Stimulated activated CD8-positive, alpha-beta memory T cell treated with anti-CD3 and anti-CD28 coated beads, Interleukin-4, amount 100 ng/mL, for 1 hour (primary cell): ENCODE results near the gene RNF144B.
"Not testable (repeated sequence)": the region's sequence is repeated elsewhere in the genome, so short reads cannot be mapped to it uniquely, and the experiment has no call there.

Experiments used
- DNase-seq, 2 donors: peaks; one replicate each; pipeline ENCODE4 v3.0.0-alpha.2; 2020; ENCODE audit warnings: low read depth in 2 of 2, low spot score in 1 of 2

Gene RNF144B

GRCh38 chr6:18406955-18407749, 20.0 kb downstream of the RNF144B start:
- DNase-seq: no peak

- not testable (repeated sequence) for DNase-seq
These were observed 22.5 kb downstream of the RNF144B start for GRCh38 chr6:18409602-18410001.

GRCh38 chr6:18410412-18410811, 23.3 kb downstream of the RNF144B start:
- DNase-seq: no peak

- no peak for DNase-seq
These were observed 24.9 kb downstream of the RNF144B start for GRCh38 chr6:18412068-18412467.

GRCh38 chr6:18412644-18413043, 25.5 kb downstream of the RNF144B start:
- no peak for DNase-seq

GRCh38 chr6:18413381-18413780, 26.2 kb downstream of the RNF144B start:
- DNase-seq: no peak

- DNase-seq: no peak
These were observed 27.0 kb downstream of the RNF144B start for GRCh38 chr6:18414116-18414515.

GRCh38 chr6:18415207-18415606, 28.1 kb downstream of the RNF144B start:
- DNase-seq: no peak

- DNase-seq: no peak
These were observed 28.7 kb downstream of the RNF144B start for GRCh38 chr6:18415671-18416340.

GRCh38 chr6:18416341-18416679, 29.2 kb downstream of the RNF144B start:
- no peak for DNase-seq

GRCh38 chr6:18420328-18420727, 33.2 kb downstream of the RNF144B start:
- no peak for DNase-seq

GRCh38 chr6:18422136-18422535, 35.0 kb downstream of the RNF144B start:
- DNase-seq: no peak

- no peak for DNase-seq
These were observed 36.3 kb downstream of the RNF144B start for GRCh38 chr6:18423426-18423825.

- no peak for DNase-seq
These were observed 37.1 kb downstream of the RNF144B start for GRCh38 chr6:18424201-18424600.

GRCh38 chr6:18425218-18425617, 38.1 kb downstream of the RNF144B start:
- DNase-seq: no peak

GRCh38 chr6:18427296-18427695, 40.1 kb downstream of the RNF144B start:
- DNase-seq: no peak

GRCh38 chr6:18429655-18430297, 42.6 kb downstream of the RNF144B start:
- no peak for DNase-seq

- DNase-seq: no peak
These were observed 44.4 kb downstream of the RNF144B start for GRCh38 chr6:18431581-18431980.

- DNase-seq: no peak
These were observed 45.0 kb downstream of the RNF144B start for GRCh38 chr6:18432180-18432579.

GRCh38 chr6:18432619-18433018, 45.5 kb downstream of the RNF144B start:
- DNase-seq: no peak

GRCh38 chr6:18433059-18433458, 45.9 kb downstream of the RNF144B start:
- DNase-seq: no peak

GRCh38 chr6:18436341-18436740, 49.2 kb downstream of the RNF144B start:
- DNase-seq: no peak
